GM21515 (cell line): Measurements from ENCODE around the gene GPRC5A.
A peak's percentile ranks its signal among the peaks of the same experiment; 100 is the strongest.

Experiments used
- ATAC-seq: cut with Tn5 transposase; IDR thresholded peaks from one replicate; pipeline ENCODE4 v1.9.1; 2021; ENCODE audit not compliant: unreplicated experiment

Gene GPRC5A

DNA sequence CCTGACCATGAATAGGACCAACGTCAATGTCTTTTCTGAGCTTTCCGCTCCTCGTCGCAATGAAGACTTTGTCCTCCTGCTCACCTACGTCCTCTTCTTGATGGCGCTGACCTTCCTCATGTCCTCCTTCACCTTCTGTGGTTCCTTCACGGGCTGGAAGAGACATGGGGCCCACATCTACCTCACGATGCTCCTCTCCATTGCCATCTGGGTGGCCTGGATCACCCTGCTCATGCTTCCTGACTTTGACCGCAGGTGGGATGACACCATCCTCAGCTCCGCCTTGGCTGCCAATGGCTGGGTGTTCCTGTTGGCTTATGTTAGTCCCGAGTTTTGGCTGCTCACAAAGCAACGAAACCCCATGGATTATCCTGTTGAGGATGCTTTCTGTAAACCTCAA lies 17.3 kb downstream of the GPRC5A start:
- no peak for ATAC-seq

DNA sequence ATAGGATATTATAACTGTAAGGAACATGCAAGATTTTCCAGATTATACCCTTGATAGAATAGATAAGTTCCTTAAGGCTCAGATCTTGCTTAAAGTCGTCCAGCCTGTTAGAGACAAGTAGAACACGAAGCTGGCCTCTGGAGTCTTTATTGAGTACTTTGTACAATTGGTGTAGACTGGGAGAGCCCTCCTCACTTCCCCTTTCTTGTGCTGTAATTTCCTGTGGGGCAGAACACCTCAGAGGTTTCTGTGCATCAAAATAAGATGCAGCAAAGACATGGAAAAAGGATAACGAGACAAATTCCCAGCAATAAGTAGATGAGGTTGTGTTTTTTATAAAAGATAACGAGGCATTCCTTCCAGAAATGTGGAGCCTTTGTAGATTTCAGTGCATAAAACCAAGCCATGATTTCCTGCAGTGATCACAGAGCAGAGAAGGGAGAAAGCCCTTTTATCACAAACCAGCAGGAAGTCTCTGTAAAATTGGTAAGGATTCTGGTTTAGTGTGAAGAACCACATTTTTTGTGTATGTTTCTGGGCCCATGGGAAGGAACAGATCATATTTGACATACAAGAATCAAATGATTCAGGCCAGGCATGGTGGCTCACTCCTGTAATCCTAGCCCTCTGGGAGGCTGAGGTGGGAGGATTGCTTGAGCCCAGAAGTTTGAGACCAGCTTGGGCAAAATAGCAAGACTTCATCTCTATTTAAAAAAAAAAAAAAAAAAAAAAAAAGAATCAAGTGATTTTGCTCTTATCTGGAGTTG lies 18.0 kb downstream of the GPRC5A start:
- ATAC-seq = peak; percentile 56

DNA sequence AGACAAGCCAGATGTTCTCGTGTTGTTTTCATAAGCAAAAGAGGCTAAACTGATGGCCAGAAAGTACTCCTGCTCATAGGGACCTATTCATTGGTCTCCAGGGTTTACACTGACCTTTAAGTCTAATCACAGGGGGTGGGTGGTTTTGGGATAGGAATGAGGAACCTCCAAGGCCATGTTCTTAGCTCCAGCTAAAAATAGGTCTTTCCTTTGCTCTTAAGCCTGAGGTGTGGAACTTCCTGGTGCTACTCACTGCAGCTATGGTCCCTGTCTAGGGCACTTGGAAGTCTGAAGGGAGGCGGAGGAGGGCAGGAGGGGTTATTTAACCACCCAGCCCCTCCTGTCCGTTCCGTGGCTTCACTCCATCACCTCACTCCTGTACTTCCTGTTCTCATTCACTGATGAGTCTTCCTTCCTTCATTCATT lies 18.6 kb downstream of the GPRC5A start:
- ATAC-seq = no peak

DNA sequence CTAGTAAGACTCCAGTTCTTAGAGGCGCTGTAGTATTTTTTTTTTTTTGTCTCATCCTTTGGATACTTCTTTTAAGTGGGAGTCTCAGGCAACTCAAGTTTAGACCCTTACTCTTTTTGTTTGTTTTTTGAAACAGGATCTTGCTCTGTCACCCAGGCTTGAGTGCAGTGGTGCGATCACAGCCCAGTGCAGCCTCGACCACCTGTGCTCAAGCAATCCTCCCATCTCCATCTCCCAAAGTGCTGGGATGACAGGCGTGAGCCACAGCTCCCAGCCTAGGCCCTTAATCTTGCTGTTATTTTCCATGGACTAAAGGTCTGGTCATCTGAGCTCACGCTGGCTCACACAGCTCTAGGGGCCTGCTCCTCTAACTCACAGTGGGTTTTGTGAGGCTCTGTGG lies 21.3 kb downstream of the GPRC5A start:
- ATAC-seq = no peak

DNA sequence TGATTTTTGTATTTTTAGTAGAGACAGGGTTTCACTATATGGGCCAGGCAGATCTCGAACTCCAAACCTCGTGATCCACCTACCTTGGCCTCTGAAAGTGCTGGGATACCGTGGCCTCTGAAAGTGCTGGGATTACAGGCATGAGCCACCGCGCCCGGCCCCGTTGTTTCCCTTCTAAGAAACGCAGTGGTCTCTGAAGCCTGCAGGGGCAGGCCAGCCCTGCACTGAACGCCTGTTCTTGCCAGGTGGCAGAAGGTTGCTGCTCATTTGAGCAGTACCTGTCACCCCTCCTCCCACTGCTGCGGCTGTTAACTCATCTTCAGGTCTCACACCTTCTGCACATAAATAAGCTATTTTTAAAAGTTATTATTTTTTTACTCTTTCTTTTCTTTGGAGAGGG lies 24.3 kb downstream of the GPRC5A start:
- no peak for ATAC-seq

DNA sequence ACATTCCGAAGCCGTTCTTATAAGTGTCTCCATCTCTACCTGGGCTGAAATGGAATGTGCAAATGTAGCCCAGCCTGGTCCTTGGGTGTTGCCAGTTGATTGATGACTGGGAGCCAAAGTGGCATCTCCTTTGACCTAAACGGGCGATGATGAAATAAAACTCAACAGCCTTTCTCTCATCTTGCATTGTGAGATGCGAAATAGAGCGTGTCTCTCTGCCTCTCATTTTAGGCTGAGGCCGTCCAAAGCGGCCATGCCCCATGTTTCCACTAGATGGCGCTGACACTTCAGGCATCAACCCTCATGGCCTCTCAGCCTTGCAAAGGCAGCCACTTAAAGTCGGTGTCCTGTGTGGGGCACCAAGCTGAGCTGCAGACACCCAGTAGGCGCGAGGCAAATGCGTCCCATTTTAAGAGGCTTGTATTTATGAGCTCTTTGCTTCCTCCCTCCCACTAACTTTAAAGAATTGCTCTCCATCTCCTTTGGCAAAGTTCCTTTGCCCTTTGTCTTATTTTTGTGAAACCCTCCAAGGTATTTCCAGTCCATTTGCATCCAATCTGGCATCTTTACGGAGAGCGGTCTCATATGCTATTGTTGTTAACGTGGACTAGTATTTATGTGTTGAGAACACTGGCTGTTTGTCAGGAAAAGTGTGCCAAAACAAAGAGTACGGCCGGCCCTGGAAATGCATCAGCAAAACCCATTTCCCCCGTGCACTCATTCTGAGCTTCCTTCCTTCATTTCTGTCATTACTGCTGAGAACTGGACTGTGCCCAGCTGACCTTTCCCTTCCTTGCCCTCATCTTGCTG lies 25.0 kb downstream of the GPRC5A start:
- ATAC-seq = peak; percentile 91

DNA sequence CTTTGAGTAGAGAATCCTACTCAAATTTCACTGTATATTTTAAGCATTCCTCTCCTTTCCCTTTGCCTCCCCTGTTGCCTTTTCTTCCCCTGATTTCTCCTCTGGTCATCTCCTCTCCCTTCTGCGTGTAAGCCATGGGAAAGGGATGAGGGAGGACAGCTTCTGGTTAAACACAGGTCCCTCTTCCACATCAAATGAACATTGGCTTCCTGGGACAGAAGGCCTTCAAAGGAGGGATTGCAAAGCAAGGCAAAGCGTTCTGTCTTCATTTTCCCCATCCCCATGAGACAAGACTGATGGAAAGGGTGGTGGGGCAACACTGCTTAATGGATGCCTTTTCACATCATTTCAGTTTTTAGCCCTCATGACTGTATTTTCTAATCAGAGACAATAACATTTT lies 26.2 kb downstream of the GPRC5A start:
- ATAC-seq = no peak

DNA sequence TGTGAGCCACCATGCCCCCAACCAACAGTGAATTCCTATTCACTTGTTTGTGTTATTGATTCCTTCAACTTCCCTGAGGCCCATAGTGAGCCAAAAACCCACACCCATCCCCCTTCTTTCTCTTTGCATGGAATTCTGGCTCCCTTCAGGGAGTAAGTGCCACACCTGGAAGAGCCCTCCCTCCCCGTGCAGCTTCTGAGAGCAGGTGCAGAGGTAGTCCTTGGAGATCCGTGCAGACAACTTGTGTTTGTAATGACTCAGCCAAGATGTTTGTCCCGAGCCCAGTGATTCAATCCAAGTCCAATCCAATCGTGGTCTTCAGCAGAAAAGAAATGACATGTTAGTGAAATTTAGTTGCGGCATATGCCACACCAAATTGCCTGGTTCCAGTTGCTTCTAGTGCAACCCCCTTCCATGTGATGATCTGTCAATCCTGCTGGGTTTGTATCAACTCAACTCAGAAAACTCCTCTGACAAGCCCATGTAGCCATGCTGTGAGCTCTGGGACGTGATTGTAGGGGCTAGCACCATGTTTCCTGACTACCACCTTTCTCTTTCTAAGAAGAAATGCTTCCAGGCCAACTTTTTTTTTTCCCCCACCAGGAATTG lies 27.5 kb downstream of the GPRC5A start:
- ATAC-seq = no peak

DNA sequence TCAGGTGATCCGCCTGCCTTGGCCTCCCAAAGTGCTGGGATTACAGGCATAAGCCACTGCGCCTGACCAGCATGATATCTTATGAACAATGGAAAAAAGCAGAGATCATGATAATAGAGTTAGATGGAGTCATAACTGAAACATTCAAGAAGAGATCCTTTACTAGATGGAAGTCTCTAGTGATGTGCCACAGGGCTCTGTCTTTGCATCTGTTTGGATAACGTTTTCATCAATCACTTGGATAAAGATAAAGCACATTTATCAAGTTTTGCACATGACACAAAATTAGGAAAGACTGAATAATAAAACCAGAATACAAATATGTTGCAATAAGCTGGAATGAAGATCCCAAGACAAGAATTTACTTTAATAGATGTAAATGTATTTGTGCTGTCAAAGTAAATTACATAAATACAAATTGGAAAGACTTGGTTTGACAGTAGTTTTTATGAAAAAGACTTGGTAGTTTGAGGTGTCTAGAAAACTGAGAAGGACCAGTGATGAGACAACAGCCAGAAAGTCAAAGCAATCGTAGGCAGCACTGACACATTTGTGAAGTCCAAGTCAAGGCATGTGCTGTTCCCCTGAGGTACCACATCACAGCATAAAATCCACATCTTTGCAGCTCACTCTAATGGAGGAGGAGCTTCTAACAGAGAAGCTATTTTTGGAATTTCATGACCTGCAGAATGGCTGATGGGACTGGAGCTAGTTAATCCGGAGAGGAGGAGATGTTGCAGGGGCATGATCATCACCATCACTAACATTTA lies 28.5 kb downstream of the GPRC5A start:
- no peak for ATAC-seq

DNA sequence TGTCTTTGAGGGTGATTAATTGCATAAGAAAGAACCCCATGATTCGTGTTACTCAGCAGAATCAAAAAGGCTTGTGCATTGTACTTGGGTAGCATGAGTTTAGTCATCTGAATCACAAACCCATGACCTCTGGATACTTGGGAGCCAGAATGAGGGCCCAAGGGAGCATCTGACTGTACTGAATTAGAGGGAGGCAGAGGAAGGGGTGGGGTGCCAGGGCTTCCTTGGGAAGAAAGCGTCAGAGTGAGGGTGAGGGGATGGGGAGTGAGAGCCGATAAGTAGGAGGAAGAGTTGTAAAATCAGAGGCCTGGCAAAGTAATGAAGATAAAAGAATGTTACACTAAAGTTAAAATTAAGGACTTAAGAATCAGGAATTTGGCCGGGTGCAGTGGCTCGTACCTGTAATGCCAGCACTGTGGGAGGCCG lies 30.8 kb downstream of the GPRC5A start:
- no peak for ATAC-seq

DNA sequence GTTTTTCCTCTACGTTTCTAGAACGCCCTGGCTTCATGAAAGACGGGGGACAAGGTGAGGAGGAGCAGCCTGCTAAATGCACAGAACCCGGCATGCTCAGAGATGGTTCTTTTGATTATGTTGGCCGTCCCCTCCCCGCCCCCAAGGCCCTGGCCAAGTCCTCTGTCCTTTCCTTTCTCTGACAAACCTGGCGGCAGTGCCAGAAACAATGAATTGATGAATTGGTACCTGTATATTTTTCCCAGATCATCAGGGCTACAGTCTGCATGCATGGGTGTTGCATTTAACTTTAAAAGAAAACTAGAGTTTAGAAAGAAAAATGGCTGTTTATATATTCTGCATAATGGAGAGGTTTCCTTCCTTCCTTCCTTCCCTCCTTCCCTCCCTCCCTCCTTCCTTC lies 31.6 kb downstream of the GPRC5A start:
- no peak for ATAC-seq

DNA sequence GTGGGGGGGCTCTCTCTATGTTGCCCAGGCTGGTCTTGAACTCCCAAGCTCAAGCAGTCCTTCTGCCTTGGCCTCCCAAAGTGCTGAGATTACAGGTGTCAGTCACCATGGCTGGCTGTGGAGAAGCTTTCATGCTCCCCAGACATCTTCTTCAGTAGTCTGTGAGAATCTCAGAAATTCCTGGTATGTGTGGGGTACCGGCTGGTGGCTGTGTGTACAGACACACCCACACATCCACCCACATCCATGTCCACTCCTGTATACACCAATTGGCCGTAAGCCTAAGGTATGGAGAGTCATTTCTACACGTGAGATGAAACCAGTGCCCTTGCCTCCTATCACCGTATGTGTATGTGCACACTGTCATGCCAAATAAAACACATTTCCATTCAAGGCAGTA lies 32.8 kb downstream of the GPRC5A start:
- no peak for ATAC-seq

DNA sequence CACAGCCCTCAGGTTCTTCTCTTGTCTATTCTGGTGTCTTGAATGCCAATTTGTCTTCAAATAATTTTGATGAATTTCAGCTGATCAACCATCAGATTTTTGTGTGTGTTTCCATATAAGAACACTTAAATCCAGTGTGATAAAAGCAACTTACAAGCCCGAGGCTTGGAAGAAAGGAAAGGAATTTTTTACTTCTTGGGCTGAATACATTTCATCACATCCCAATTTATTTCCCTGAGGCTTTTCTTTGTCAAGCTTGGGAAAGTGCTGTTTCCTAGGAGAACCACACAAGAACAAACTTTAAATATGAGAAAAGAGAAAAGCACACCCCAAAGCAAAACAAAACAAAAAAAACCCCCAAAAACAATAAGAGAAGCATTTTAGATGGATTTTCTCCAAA lies 34.0 kb downstream of the GPRC5A start:
- ATAC-seq = no peak

DNA sequence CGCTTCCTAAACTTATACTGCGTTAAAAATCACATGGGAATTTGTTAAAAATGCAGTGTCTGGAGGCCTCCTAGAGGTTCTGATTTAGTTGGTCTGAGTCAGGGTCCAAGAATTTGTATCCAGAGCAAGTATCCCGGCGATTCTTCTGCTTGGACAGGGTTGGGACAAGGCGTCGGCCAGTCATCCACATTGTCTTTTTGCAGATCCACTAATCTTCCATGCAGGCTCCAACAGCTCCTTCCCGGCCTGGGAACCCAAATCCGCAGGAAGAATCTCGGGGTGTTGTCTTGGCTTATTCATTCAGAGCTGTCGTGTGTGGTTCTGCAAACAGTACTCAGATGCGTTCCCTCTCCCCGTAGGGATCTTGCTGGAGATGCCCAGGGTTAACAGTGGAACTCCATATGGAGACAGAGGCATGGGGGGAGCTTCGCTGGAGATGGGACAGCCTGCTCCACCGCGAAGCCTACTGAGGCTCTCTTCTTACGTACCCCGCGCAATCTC lies 35.3 kb downstream of the GPRC5A start:
- ATAC-seq = no peak

DNA sequence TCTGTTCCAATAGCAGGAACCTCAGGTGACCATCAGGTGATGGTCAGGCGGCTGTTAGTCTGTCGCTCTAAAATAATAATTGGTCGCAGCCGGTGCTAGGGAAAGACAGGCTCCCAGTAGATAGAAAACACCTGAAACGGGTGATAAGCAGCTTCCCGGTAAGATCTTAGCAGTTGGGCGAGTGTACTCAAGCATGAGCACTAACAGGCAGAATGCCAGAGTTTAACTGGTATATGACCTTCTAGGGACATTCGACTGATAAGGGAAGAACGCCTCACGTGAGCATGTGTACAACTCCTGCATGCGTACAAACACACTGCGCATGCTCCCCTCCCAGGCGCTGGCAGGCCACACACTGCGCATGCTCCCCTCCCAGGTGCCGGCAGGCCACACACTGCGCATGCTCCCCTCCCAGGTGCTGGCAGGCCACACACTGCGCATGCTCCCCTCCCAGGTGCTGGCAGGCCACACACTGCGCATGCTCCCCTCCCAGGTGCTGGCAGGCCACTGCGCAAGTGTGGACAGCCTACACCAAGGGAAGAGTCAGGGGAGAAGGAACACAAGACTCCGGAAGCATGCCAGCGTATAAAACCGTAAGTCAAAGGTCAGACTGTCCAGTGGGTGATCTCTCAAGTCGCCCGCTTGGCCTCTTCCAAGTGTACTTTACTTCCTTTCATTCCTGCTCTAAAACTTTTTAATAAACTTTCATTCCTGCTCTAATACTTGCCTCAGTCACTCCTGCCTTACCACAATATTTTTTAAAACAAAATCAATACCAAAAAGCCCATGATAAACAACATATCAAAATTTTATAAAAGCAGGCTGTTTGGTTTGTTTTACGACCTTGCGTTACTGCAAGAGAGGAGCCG lies 36.1 kb downstream of the GPRC5A start:
- ATAC-seq = no peak

DNA sequence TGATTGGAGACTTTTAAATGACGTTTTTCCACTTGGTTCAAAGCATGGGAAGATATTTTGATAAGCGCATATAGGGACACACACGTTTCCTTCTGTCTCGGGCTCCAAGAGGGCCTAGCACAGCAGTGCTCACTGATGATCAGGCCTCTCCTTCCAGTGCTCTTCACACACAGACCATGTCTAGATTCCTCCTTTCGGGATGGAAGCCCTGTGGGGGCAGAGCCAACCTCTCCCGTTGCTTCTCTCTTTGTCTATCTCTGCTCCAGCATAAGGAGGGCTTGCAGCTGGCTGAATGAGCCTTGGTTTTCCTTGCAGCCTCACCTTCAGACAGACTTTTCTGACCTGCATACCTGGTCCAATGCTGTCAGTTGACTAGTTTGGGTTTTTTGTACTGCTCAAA lies 38.3 kb downstream of the GPRC5A start:
- no peak for ATAC-seq

DNA sequence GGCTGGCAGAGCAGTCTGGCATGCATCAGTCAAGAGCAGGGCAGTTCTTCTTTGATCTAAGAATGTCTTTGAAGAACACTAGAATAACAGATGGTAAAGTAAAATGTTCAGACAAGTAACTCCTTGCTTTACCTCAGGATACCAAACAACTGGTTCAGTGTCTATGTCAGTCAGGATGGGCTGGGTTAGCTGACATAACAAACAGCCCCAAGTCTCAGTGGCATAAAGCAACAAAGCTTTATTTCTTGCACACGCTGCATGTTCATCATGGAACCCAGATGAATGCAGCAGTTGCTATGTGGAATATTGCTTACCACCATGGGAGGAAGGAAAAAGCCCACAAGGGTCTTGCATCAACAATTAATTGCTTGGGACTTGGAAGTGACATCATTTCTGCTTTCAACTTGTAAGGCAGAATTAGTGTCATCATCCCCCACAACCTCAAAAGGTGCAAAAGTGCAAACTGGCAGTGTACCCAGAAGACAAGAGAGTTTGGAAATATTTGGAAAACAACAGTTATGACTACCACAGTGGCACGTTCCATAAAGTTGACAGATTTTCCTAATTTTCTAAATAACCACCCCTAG lies 39.4 kb downstream of the GPRC5A start:
- no peak for ATAC-seq

DNA sequence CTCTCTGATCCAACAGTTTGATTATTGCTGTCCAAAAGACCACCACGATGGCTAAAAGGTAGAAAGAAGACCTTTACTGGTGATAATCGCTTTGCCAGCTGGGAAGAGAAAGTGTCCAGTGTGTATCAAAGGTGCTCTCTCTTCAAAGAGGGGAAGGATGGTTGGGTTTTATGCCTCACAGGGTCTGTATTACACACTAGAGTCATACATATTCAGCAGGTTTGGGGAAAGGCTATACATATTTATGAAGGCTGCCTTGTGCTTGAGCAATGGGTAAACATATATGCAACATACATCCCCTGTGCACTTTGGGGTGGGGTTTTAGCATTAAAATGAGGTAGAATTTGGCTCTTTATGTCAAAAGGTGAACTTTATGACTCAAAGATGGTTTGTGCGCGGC lies 42.4 kb downstream of the GPRC5A start:
- no peak for ATAC-seq

DNA sequence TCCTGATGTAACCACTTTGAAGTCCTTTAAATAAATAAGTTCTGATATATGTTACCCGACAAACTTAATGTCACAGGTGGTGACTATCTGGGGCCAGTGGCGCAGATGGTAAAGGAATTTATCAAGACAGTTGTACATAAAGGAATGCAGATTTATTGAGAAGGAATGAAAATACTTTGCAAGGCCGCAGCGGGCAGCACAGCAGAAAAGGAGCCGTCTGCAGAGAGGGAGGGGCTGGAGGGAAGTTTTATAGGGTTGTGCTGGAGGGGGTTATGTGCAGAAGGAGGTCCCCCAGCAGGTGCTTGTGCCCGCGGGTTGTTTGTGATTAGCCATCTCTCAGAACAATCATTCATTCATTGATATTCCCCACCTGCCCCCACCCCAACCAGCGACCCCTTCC lies 43.2 kb downstream of the GPRC5A start:
- ATAC-seq = no peak

DNA sequence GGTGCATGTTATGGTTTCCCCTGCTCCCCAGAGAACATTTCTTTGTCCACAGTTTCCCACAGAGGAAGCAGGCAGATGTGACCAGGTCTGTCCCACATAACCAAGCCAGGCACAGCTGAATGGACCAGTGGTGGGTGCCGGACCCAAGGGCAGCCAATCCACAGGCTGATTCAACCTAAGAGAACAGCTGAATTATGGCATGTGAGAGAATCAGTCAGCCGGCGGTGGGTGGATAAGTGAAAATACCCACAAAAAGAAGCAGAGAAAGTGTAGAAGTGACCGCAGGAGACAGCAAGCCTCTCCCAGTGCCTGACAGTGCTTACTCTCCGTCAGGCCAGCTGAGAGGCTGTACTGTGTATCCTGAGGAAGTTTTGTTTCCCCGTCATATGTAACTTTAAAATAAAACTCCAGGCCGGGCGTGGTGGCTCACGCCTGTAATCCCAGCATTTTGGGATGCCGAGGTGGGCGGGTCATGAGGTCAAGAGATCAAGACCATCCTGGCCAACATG lies 45.7 kb downstream of the GPRC5A start:
- no peak for ATAC-seq
